Putamen (tissue), 1 donor: ENCODE measurements around the gene PHACTR3.
"Not testable (repeated sequence)": the region's sequence is repeated elsewhere in the genome, so short reads cannot be mapped to it uniquely, and the experiment has no call there.

Experiments
- DNase-seq: peaks from one replicate; pipeline ENCODE4 v3.0.0-alpha.2; 2016; ENCODE audit warnings: low spot score

The PHACTR3 gene

GRCh38 chr20:59863058-59863457 is 258.7 kb downstream of the PHACTR3 start:
- no peak for DNase-seq

GRCh38 chr20:59864726-59865125 is 260.4 kb downstream of the PHACTR3 start:
- no peak for DNase-seq

GRCh38 chr20:59866338-59866737 is 262.0 kb downstream of the PHACTR3 start:
- no peak for DNase-seq

GRCh38 chr20:59871096-59871495 is 266.8 kb downstream of the PHACTR3 start:
- no peak for DNase-seq

GRCh38 chr20:59873409-59873808 is 269.1 kb downstream of the PHACTR3 start:
- DNase-seq = no peak

GRCh38 chr20:59880198-59880597 is 275.9 kb downstream of the PHACTR3 start:
- DNase-seq = no peak

- no peak for DNase-seq
Observed at GRCh38 chr20:59884494-59884893, 280.2 kb downstream of the PHACTR3 start.

GRCh38 chr20:59888050-59888449 is 283.7 kb downstream of the PHACTR3 start:
- DNase-seq = no peak

- not testable (repeated sequence) for DNase-seq
Observed at GRCh38 chr20:59890035-59890434, 285.7 kb downstream of the PHACTR3 start.

GRCh38 chr20:59891581-59891980 is 287.2 kb downstream of the PHACTR3 start:
- DNase-seq = peak; percentile 18

GRCh38 chr20:59895908-59896307 is 291.6 kb downstream of the PHACTR3 start:
- no peak for DNase-seq
